UCSD-AML1 (cell line): Measurements from ENCODE around the gene RARRES1.

Source experiments
- DNase-seq: peaks from one replicate; lab custom pipeline; 2025; ENCODE audit not compliant: unreplicated experiment; lab: John Stamatoyannopoulos, UW

Gene RARRES1

GRCh38 chr3:158735296-158736033 is 3.2 kb upstream of the RARRES1 start:
- no peak for DNase-seq

GRCh38 chr3:158733656-158734055 is 1.4 kb upstream of the RARRES1 start:
- DNase-seq, result no peak

- no peak for DNase-seq
These were observed 571 bp upstream of the RARRES1 start for GRCh38 chr3:158732856-158733200.

DNA sequence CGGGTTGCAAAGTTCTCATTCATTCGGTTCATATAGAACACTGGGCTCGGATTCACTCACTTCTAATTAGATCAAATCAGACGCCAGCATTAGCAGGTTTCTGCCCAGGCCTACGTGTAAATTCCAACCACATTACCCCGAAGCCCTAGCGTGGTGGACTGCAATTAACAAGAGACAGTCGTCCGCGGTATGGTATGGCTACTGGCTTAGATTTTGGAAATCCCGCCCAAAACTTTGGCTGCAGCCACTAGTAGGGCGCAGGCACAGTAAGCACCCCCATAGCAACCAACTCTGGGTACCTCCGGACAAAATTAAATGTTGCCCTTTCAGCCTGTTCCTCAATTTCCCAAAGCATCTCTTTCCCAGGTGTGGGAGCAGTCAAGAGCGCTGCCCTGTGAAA is 771 bp downstream of the RARRES1 start:
- no peak for DNase-seq

DNA sequence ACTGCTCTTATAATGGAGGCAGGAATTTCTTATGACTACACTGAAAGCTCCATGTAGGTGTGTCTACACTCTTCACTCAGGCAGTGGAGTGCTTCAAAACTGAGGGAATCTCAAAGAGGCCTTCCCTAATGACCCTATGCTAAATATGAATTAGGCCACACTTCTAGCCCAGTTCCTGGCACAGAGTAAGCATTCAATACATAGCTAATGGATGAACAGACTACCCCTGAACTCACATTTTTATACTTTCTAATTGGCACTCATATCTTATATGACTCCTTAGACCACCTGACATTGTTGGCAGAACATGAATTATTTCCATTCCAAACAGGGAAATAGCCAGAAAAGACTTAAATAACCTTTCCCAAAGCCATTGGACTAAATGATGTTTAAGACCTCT is 3.4 kb downstream of the RARRES1 start:
- DNase-seq, result no peak

DNA sequence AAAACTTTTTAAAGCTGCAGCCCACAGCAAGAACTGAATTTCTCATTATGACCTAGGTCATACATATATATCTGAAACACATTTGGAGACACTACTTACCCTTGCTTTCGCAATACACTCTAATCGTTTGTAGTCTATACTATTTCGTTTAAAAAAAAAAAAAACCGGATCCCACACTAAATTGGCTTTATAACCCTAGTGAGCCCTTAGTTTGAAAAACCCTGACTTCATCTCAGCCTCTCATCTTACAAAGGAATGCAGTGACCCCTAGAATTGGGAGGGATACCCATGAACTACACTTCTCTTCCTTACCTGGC is 4.2 kb downstream of the RARRES1 start:
- DNase-seq, result no peak

DNA sequence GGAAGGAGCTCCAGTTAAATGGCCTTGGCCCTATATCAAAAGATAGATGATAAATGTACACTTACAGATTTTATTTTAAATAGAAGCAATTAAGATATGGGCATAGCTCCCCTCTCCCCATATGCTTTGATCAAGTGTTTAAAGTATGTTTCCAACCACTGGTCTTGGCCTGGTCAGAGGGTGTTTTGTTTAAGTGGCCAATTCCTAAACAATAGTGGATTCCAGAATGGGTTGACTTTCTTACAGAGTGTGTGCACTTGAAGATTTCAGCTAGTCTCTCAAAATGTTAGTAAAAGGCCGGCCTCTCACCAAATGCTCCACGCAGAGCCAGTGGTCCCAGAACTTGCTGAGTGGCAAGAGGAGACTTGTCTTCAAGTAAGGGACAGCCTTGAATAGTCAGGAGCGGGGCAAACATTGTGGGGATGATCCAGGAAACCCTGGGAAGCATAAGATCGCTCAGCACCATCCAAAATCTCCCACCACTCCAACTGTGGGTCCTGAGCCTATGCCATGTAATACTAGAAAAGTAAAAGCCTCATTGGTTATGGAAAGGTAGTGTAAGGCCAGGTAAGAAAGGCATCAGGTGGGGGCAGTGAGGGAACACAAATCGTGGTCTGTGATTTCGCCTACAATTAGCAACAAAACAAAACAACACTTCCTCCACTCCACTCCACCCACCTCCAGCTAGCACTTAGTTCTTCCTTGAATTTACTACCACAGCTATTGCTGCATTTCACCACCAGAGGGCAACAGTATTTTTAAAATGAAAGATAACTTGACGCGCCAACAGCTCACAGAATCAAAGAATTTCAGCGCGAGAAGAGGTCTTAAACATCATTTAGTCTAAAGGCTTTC is 4.8 kb downstream of the RARRES1 start:
- DNase-seq, result no peak

GRCh38 chr3:158725348-158726011 is 6.8 kb downstream of the RARRES1 start:
- DNase-seq, result no peak

GRCh38 chr3:158723991-158724390 is 8.3 kb downstream of the RARRES1 start:
- DNase-seq, result no peak

DNA sequence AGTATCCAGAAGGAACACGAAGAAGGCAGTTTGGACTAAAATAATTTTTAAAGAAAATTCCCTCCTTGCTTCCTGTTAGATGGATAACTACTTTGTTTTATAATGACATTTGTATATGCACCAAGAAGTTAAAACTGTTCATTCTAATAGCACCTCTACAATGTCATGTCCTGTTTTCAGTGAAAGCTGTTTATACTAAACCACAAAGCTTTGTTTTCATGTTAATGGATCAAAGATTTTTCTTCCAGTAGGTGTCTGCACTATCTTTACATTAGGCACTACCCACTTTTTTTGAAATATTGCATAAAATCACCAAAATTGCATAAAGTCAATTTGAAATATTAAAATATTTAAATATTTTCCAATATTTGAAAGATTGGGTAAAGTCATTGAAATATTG is 10.1 kb downstream of the RARRES1 start:
- no peak for DNase-seq

DNA sequence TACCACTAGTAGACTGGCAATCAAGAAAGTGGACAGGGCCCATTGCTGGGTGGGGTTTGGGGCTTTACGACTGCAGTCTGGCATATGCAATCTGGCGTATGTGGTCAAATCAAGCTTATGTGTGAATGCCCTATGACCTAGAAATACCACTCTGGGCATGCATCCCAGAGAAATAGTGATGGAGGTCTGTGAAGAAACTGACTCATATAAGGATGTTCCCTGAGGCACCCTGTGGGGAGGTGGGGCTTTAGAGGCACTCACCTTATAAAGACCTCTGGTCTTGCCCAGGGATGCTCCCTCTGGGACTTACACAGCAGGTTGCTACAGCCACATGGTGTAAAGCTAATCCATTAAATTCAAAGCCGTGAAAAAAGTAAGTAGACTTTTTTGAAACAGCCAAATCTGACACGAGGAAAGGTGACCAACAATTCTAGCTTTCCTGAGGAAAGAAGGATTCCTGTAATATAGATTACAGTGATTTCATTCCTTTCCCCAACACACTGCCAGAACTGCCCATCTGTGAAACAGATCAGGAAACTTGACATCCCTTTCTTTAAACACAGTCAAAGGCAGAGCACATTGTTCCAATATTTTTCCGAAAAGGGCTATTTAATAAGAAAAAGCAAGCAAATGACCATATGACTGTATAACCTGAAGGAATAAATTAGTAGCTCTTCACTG is 13.6 kb downstream of the RARRES1 start:
- DNase-seq, result no peak

DNA sequence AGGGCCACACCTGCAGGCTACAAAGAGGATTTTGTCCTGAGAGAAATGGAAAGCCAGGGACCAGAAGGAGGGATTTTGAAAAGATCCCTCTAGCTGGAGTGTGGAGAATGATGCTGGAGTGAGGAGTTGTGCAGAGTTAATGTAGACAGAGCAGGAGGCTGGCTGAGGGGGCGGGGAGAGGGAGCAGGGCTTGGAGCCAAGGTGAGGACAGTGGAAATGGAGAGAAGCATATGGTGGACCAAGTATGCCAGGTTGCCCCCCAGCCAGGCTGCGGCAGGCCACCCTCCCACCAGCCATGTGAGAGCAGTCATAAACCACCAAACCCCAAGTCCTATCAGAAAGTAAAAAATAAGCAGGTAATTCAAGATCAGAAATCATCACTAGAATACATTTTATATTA is 14.7 kb downstream of the RARRES1 start:
- no peak for DNase-seq

DNA sequence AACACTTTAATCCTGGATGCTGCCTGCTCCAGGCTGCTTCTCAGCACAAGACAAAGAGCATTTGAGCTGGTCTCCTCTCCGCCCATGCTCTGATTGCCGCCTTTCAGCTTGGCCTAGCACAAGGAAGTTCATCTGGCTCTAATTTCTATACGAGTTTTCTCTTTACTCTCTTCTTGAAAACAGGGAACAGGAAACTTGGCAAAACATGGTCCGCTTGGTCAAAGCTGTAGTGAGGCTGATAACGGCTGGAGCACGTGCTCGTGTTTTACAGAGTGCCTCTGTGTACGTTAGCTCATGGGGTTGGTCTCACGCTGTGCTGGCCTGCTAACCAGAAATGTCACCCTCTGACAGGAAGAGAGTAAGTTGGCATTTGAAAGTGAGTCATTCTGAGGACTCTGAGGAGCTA is 19.2 kb downstream of the RARRES1 start:
- DNase-seq, result peak; percentile 58

DNA sequence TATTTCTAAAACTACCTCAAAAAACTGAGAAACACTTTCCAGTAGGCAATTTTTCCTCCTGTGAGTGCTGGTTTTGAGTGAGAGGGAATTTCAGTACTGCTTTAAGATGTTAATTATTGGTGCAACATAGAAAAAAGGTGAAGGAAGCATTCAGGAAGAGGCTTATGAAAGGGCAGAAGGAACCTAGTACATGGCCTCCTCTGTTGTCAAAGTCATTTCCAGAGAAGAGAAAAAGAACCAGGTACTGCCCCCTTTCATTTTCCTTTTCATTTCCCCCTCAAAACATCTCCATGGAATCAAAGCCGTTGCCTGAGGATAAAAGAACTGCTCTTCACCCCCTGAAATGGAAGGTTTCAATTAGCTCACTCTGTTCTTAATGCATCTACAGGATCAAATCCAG is 19.8 kb downstream of the RARRES1 start:
- no peak for DNase-seq

- DNase-seq, result no peak
These were observed 20.4 kb downstream of the RARRES1 start for GRCh38 chr3:158711886-158712285.

DNA sequence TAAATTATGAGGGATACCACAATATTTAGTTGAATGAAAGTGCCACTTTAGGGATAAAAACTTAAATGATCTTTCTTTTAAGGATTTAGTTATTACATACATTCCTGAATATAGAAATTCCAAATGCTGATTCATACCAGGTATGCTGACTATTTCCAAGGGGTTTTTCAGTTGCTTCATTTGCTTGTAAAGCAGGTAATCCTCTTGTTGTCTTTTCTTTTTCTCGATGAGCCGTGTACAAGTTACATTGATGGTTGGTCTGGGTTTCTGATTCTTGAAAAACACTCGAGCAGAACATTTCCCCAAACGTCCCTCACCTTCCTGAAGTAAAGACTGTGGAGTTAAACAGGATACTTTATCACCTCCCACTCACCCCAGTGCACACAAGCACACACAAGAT is 21.7 kb downstream of the RARRES1 start:
- no peak for DNase-seq

GRCh38 chr3:158709666-158710083 is 22.6 kb downstream of the RARRES1 start:
- peak; percentile 26 for DNase-seq

- no peak for DNase-seq
These were observed 28.7 kb downstream of the RARRES1 start for GRCh38 chr3:158703566-158703965.

DNA sequence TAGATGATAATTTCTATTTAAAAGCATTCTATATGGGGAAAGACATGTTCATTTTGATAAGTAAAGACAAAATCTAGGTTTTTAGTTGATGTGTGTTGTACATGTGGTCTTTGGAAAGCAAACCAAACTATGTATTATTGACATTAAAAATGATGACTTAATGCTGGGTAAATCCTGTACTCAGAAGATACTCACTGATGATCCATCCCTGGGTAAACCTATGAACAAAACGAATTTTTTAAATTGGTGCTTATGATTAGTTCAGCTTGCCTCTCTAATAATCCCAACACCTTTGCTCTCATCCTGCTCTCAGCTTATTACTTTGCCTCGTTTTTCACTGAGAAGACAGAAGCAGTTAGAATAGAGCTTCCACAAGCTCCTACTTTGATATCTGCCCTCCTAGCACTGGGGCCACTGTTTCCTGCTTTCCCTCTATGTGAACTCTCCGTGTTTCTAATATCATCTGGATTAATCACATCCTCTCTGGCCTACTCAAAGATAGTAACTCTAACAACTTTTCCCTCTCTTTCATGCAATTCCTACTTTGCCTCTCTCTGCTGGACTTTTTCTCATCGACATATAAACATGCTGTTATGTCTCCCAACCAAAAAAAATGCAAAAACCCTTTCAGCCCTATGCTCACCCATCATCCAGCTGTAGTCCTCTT is 29.3 kb downstream of the RARRES1 start:
- DNase-seq, result no peak

DNA sequence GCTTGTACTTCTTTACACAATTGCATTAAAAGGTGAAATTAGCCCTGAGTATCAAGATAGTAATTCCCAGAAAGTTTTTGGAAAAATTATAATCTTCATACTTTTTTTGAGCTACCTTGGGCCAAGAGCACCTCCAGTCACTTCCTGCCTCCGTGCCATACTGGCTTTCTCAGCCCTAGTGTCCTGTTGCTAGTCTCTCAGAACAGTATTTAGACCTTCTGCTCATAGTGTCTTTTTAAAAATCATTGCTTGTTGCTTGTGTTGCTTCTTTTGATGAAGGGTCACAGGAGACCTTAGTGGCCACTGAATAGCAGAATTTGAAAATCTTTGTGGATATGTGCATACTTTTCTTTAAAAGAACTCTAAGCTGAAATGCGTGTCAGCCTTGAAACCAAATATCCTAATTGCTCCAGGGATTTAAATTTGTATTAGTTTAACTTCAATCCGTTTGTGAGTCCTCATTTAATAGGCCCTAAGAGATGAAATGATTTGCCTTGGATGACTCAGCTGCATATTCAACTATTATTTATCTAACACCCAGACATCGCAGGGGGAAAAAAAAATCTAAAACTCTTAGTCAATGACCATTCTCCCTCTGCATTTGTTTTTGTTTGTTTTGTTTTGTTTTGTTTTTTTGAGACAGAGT is 30.7 kb downstream of the RARRES1 start:
- no peak for DNase-seq

GRCh38 chr3:158700559-158700958 is 31.7 kb downstream of the RARRES1 start:
- no peak for DNase-seq
